IMR-90 (cell line): ENCODE results near the gene TTC5.
"Not testable (repeated sequence)": the region's sequence is repeated elsewhere in the genome, so short reads cannot be mapped to it uniquely, and the experiment has no call there.

Experiments
- CHD1 ChIP-seq: IDR thresholded peaks from 2 replicates; pipeline ENCODE4 v1.6.1; 2012; ENCODE audit warnings: low read depth, low read length, improper control_type of control experiment
- CTCF ChIP-seq: conservative IDR thresholded peaks from 2 replicates; pipeline ENCODE4 v1.5.1; 2012; ENCODE audit warnings: mild to moderate bottlenecking, low read depth, low read length, improper control_type of control experiment
- MXI1 ChIP-seq: IDR thresholded peaks from 2 replicates; pipeline ENCODE4 v1.6.1; 2012; ENCODE audit warnings: low read depth, mild to moderate bottlenecking, low read length, moderate library complexity, borderline replicate concordance
- POLR2A ChIP-seq: IDR thresholded peaks from 2 replicates; pipeline ENCODE4 v1.6.1; 2012; ENCODE audit warnings: mild to moderate bottlenecking, low read depth, low read length
- SMC3 ChIP-seq: fragments of 150-350 bp; IDR thresholded peaks from 2 replicates; pipeline ENCODE4 v1.6.1; 2016; ENCODE audit warnings: low read depth, mild to moderate bottlenecking, antibody characterized with exemption, low read length, moderate library complexity
- USF2 ChIP-seq: fragments of 150-350 bp; IDR thresholded peaks from 2 replicates; pipeline ENCODE4 v1.6.1; 2017; ENCODE audit warnings: mild to moderate bottlenecking, antibody characterized with exemption, low read length, low read depth

GRCh38 chr14:20281998-20282397, 23.8 kb downstream of the TTC5 start:
- TF ChIP-seq POLR2A, CTCF, MXI1, USF2, SMC3, CHD1: not testable (repeated sequence)
